ENCODE data around the gene MEAF6. TPM values are rescaled to one million over a fixed set of nuclear protein-coding genes. Genes with fewer than 3 reads are reported as not detected.

MEAF6 gene
- total RNA-seq, 2 experiments from 2014 or later: 66.8 to 72.2 TPM

Small RNA genes lying within 50 kb of the gene (microRNA-seq; reads per million reads assigned to microRNA genes)
- gene MIR5581 (ENCODE audit: borderline replicate concordance) (2.1 reads per million), gene MIR6732 (ENCODE audit: borderline replicate concordance) (3.2 reads per million)

Other genes with a start within 250 kb of the MEAF6 start
- 10 to 100 TPM; 29.7 to 31.2 TPM for gene ZC3H12A, start 40.2 kb downstream of the MEAF6 start, total RNA-seq
- 10 to 100 TPM; 18.7 to 21.3 TPM for gene SNIP1, start 39.5 kb upstream of the MEAF6 start, total RNA-seq
- under 1 TPM in 1 of 2 experiments, not detected in 1; 0.16 TPM for gene DNALI1, start 42.2 kb upstream of the MEAF6 start, total RNA-seq
- gene GNL2, start 81.2 kb upstream of the MEAF6 start, total RNA-seq: 10 to 100 TPM; 82.3 to 98.8 TPM
- gene RSPO1, start 120.1 kb upstream of the MEAF6 start, total RNA-seq: not detected
- 10 to 100 TPM; 61.2 to 61.7 TPM for gene CDCA8, start 177.8 kb upstream of the MEAF6 start, total RNA-seq

All from activated CD4-positive, alpha-beta T cell treated with anti-CD3 and anti-CD28 coated beads for 36 hours (primary cell).